ENCODE data around the gene ARMH2. TPM values are rescaled to one million over a fixed set of nuclear protein-coding genes. Genes with fewer than 3 reads are reported as not detected.

The ARMH2 gene
- not detected in 2 replicates for total RNA-seq

GRCh38 chr6:24798740-24799540 lies at the start of gene ARMH2:
ARMH2 (minus strand) TSS chr6:24798917; CDS start chr6:24798857, 60 bp downstream.

GRCh38 chr6:24774696-24775519 lies 23.8 kb downstream of the ARMH2 start, which contains the start of gene GMNN:
GMNN (plus strand) TSS chr6:24774937; CDS start chr6:24777247, 2,310 bp downstream.

Other genes with a start within 250 kb of the ARMH2 start
- gene KIAA0319, start 152.7 kb downstream of the ARMH2 start, total RNA-seq, result 0.07 and 0.10 TPM in 2 replicates
- 28.9 and 30.4 TPM in 2 replicates for gene TDP2, start 132.0 kb downstream of the ARMH2 start, total RNA-seq
- 8.2 and 8.7 TPM in 2 replicates for gene ACOT13, start 131.8 kb downstream of the ARMH2 start, total RNA-seq
- 128 and 169 TPM in 2 replicates for gene C6orf62, start 79.8 kb downstream of the ARMH2 start, total RNA-seq
- gene GMNN, start 24.0 kb downstream of the ARMH2 start, total RNA-seq, result 6.9 and 15.3 TPM in 2 replicates
- 0.40 and 2.9 TPM in 2 replicates for gene RIPOR2, start 137.0 kb upstream of the ARMH2 start, total RNA-seq